HG02970 (cell line): Measurements from ENCODE around the gene TRIM27.
"Not testable (repeated sequence)": the region's sequence is repeated elsewhere in the genome, so short reads cannot be mapped to it uniquely, and the experiment has no call there.

Experiments used
- ATAC-seq: cut with Tn5 transposase; IDR thresholded peaks from one replicate; pipeline ENCODE4 v1.9.1; 2021; ENCODE audit warnings: mild to moderate bottlenecking, moderate library complexity, moderate number of reproducible peaks; ENCODE audit not compliant: unreplicated experiment, low FRiP score

Gene TRIM27

DNA sequence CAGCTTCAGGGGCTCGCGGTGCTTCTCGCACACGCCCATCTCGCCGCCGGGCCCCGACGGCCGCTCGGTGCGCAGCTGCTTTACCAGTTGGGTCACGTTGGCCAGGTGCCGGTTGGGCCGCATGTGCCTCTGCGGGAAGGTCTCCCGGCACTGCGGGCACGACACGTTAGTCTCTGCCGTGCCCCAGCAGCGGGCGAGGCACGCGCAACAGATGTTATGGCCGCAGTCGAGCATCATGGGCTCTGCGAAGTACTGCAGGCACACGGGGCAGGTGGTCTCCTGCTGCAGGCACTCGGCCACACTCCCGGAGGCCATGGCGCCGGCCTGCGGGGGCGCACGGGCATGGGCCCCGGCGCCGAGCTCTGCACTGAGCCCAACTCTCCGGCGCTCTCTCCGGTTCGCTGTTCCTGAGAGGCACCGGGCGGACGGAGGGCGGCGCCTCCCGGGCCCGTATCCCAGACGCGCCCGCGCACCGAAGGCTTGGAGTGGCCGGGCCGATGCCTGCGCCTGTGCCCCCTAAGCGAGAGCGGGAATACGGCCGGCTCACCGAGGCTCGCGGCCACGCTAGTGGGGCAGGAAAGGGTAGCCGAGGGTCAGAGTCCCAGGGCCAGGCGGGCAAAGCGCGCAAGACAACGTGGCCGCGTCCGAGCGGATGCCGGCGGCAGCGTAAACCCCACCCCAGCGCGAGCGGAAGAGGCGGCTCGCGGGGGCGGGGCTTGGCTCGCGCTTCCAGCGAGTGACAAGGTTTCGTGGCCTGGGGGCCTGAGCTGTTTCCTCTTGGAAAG lies at the start of gene TRIM27:
TRIM27 (minus strand) TSS at position 668 of the 785 bp plus-strand sequence; CDS start at position 315, 353 bp downstream.
- ATAC-seq: peak; percentile 67

GRCh38 chr6:28970056-28970455 lies 46.3 kb upstream of the TRIM27 start:
- not testable (repeated sequence) for ATAC-seq

GRCh38 chr6:28969129-28969528 lies 45.3 kb upstream of the TRIM27 start:
- no peak for ATAC-seq

- no peak for ATAC-seq
Measured at GRCh38 chr6:28968476-28968875, 44.7 kb upstream of the TRIM27 start.

GRCh38 chr6:28965706-28966105 lies 41.9 kb upstream of the TRIM27 start:
- ATAC-seq: no peak

DNA sequence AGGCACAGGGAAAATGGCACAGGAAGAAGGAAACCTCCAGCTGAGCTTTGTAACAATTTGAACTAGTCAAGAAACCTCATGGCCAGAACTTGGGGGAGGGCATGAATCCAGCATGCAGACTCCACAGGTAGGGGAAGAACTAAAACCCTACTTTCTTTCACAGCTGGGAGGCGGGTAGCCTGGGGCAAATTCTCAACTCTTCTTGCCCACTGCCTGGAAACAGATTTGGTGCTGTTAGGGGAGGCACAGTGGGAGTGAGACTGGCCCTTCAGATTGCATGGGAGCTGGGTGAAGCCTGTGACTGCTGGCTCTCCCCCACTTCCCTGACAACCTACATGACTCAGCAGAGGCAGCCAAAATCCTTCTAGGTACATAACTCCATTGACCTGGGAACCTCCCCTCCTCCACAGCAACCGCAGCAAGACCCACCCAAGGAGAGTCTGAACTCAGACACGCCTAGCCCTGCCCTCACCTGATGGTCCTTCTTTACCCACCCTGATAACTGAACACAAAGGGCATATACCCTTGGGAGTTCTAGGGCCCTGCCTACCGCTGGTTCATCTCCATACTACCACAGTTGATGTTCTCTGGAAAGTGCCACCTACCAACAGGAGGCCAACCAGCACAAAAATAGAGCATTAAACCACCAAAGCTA lies 37.2 kb upstream of the TRIM27 start:
- ATAC-seq: no peak

- ATAC-seq: not testable (repeated sequence)
Measured at GRCh38 chr6:28958561-28959243, 34.9 kb upstream of the TRIM27 start.

GRCh38 chr6:28957795-28958314 lies 34.1 kb upstream of the TRIM27 start:
- ATAC-seq: not testable (repeated sequence)

DNA sequence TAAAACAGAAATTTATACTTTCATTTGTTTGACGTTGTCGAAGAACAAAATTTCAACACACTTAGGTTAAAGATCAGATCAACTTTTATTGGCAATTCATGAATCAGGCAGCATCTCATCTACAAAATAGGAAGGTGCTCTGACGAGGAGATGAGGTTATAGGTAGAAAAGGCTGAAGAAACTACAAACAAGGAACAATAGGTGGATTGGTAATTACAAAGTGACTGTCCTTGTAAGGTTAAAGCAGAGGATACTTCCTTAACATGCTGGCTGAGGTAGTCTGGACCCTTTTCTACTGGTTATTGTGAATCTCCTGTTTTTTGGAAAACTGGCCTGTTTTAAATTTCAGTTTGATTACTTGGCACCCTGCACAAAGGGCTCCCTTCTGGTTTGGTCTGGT lies 32.5 kb upstream of the TRIM27 start:
- ATAC-seq: no peak

- no peak for ATAC-seq
Measured at GRCh38 chr6:28953585-28954258, 29.9 kb upstream of the TRIM27 start.

DNA sequence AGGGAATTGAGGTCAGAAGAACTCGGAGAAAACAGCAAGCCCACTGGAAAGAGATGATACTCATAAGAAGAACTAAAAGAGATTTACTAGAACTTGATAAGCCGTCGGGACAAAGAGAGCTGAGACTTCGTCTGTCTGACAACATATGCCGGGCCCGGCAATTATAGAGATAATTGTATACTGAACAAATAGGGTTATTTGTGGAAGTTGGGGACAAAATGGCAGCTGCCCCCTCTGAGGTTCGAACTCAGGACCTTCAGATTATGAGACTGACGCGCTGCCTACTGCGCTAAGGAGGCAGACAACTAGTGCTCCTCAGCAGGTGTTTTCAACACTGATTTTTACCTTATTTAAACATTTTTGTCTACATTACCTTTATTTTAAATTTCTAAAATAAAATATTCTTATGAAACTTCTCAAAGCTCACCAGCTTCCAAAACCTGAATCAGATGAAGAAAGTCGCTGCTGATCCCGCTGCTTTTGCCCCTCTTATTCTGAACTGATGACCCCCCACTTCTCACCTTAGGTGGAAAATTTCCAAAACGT lies 29.3 kb upstream of the TRIM27 start:
- ATAC-seq: no peak

- ATAC-seq: not testable (repeated sequence)
Measured at GRCh38 chr6:28949656-28950195, 25.9 kb upstream of the TRIM27 start.

DNA sequence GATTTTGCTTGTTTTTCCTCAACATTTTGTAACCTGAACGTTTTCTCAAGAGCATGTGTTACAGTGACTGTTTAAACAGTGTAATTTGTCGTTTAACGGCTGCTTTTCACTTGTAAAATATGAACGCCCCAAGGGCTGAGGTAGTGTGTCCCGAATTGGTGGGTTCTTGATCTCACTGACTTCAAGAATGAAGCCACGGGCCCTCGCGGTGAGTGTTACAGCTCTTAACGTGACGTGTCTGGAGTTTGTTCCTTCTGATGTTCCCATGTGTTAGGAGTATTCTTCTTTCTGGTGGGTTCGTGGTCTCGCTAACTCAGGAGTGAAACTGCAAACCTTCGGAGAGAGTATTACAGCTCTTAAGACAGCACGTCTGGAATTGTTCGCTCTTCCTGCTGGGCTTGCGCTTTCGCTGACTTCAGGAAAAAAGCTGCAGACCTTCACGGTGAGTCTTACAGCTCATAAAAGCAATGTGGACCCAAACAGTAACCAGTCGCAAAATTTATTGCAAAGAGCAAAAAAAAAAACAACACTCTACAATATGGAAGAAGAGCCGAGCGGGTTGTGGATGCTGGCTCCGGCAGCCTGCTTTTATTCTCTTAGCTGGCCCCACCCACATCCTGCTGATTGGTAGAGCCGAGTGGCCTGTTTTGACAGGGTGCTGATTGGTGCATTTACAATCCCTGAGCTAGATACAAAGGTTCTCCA lies 25.1 kb upstream of the TRIM27 start:
- no peak for ATAC-seq

DNA sequence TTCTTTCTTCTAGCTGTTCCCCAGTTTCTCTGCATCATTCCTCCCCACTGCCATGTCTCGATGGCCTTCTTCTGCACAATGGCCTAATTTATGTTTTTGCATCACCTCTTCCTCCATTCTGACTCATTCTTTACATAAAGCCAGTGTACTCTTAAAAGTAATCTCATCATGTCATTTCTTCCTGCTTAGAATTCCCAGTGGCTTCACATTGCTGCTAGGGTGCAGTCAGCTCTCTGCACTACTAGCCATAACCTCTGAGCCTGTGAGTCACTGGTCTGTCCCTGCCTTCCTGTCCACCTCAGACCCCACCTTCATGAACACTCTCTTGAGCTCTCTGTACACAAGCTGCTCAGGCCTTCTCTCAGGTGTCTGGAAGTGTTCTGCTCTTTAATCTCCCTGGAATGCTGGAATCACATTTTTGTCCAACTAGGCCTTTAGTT lies 24.1 kb upstream of the TRIM27 start:
- no peak for ATAC-seq

DNA sequence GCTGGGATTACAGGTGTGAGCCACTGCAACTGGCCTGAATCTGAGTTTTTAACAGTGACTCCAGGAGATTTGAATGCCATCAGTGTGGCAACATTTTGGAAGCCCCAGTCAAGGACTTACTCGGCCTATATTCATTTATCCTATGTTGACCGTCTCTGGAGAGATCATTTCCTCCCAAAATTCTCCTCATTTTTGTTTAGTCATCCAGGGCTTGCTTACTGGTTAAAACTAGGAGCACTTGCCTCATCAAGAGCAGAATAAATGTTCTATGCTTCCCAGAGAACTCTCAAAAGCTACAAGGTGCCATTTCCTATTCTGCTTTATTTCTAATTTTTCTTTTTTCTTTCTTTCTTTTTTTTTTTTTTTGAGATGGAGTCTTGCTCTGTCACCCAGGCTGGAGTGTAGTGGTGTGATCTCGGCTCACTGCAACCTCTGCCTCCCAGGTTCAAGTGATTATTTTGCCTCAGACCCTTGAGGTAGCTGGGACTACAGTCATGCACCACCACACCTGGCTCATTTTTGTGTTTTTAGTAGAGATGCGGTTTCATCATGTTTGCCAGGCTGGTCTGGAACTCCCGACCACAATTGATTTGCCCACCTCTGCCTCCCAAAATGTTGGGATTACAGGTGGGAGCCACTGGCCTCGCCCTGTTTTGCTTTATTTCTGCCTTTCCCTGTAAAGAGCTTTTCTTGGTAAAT lies 23.4 kb upstream of the TRIM27 start:
- ATAC-seq: no peak

DNA sequence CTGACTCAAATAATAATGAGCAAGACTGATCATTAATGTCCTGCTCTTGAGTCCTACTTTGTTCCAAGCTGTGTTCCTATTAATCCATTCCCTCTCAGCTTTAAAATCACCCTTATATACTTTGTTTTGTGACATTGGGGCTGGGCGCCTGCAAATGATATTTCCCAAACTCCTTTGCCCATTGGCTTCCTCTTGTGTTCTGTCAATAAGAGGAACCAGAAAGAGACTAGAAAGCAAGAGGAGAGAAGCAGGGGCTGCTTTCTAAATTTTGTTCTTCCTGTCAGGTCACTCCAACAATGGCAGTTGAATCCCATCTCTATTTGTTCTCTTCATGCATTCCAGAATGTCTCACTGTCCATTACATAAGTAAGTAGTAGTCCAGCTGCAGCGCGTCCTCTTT lies 21.6 kb upstream of the TRIM27 start:
- ATAC-seq: no peak

DNA sequence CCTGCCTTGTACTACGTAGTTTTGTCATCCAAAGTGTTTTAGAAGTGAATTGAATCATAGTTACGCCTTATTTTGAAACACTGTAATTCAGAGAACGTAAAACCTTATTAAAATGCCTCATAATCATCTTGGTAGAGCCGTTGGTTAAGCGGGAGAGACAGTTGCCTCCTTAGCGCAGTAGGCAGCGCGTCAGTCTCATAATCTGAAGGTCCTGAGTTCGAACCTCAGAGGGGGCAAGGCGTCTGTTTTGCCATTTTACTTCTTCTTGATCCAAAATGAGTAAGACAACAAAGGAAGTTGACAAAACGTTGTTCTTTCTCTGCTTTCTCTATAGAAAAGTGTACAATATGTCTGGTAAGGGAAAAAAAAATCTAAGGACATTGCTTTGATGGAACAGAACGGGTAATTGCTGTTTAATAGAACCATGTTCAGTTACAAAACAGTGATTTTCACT lies 20.7 kb upstream of the TRIM27 start:
- no peak for ATAC-seq

- ATAC-seq: no peak
Measured at GRCh38 chr6:28943557-28944411, 20.0 kb upstream of the TRIM27 start.
